SH-SY5Y (cell line): ENCODE results near the gene RNFT2.

Experiments
- GATA2 ChIP-seq: IDR thresholded peaks from 2 replicates; pipeline ENCODE4 v1.6.1; 2011; ENCODE audit warnings: mild to moderate bottlenecking, low read depth, low read length
- GATA3 ChIP-seq: IDR thresholded peaks from 2 replicates; pipeline ENCODE4 v1.6.1; 2011; ENCODE audit warnings: low read depth, mild to moderate bottlenecking, low read length, moderate library complexity

DNA sequence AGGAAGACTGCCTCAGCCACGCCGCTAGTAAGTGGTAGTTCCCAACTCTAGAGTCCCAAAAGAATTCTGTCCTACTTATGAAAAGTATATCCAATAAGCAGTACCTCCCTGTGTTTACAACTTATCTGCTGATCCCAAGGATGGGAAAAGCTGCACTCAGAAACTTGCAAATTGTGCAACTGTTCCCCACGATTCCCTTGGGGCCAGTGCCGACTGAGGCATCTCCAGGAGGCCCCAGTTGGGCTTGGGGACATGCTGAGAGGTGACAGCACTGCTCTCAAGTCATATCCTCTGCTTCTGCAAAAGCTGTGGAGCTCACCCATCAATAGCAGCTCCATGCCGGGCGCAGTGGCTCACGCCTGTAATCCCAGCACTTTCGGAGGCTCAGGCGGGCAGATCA lies 23.9 kb upstream of the RNFT2 start:
- TF ChIP-seq GATA3 (no peak), GATA2 (no peak)
